Left ventricle myocardium superior (tissue), 1 donor: ENCODE data around the gene SWI5. TPM values are rescaled to one million over a fixed set of nuclear protein-coding genes. Genes with fewer than 3 reads are reported as not detected.

Experiments used
- ATAC-seq: fragments of 200-7000 bp; cut with Tn5 transposase; one replicate; pipeline ENCODE4 v1.9.1; 2020; ENCODE audit warnings: mild to moderate bottlenecking, moderate library complexity
- DNase-seq: peaks from one replicate; pipeline ENCODE4 v3.0.0-alpha.2; 2020
- intact Hi-C: fragments of 100-400 bp; cut with micrococcal nuclease; formaldehyde crosslinking; loops from one replicate; pipeline ENCODE4 v1.11.0; 2022
- total RNA-seq: library from RNA; stranded (reverse); fragmentation: NEBNext Ultra II Directional; extraction: Animal tissue kit (Norgen Biotek cat#: 25700); gene quantifications from one replicate; pipeline ENCODE4 v1.2.1, GENCODE V29; 2021
- donor health status: DM: no; HTN: yes; CAD: no; lungs with severe emphysema.

SWI5 gene
- total RNA-seq, 1 donor from 2014 or later = 16.2 TPM

- ATAC-seq = peak; percentile 57
Measured at GRCh38 chr9:128304136-128304970, 28.3 kb downstream of the SWI5 start.

DNA sequence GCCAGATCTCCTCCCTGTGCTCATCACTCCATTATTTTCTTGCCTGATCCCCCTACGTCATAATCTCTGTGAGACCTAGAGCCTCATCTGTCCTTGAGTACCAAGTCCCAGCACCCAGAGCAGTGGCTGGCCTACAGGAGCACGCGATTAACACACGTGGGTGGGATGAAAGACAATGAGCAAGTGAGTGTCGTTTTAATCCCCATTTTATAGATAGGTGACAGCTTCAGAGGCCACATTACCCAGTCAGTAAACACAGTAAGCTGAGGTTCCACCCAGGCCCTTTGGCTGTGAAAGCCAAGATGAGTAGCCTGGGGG, 28.9 kb downstream of the SWI5 start:
- no peak for DNase-seq
- no peak for ATAC-seq
- intact Hi-C loops = no loop called here

More at GRCh38 chr9:128304136-128304970, 28.3 kb downstream of the SWI5 start:
- DNase-seq = no peak
- intact Hi-C loops = no loop called here

DNA sequence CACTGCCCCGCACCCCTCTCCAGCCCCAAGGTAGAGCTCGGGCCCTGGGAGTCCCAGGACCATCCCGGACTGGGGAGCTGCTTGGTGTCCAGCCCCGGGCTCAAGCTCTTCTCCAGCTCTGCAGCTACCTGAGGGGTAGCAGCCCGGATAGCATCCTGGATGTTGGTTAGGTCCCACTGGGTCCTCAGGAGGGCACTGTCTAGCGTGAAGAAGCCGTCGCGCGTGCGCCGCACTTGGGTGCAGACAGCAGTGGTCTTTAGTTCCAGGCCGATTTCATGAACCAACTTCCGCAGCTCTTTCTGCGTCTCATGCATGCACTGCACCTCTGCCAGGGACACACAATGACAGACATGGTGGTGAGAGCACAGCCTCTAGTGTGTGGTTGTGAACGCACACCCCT, 33.5 kb downstream of the SWI5 start:
- ATAC-seq (no peak), DNase-seq (no peak)
- intact Hi-C loops = no loop called here

GRCh38 chr9:128310461-128310860, 34.4 kb downstream of the SWI5 start:
- intact Hi-C loops = no loop called here
- DNase-seq (peak; percentile 72), ATAC-seq (peak; percentile 94)

DNA sequence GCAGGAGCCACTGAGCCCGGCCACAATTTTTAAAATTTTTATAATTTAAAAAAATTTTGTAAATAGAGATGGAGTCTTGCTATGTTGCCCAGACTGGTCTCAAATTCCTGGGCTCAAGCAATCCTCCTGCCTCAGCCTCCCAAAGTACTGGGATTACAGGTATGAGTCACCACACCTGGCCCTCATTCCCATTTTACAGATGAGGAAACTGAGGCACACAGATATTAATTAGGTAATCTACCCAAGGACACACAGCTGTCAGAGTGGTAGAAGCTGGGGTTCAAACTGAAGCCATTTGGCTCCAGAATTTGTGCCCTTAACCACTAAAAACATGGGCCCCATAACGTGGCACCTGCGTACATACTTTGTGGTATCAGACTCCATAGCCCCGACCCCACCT, 38.6 kb downstream of the SWI5 start:
- ATAC-seq (no peak), DNase-seq (no peak)
- intact Hi-C loops = no loop called here

DNA sequence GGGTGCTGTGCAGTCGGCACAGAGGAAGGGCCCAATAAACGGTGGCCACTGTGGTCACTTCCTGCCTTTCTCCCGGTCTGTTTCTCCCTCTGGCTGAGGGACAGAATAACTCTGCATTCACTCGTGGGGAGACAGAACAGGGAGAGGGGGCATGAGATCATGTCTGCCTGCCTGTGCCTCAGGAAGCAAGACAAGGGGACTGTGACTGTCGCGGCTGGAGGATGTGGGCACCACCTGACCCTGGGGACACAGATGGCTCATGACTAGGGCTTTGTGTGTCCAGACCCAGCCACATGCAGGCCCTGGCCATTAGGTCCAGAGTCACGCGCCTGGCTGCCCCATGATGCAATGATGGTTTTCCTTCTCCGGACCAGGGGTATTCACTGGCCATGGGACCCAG, 40.3 kb downstream of the SWI5 start:
- ATAC-seq (no peak), DNase-seq (no peak)
- intact Hi-C loops = no loop called here

- no peak for DNase-seq
- no peak for ATAC-seq
- intact Hi-C loops = no loop called here
Measured at GRCh38 chr9:128317629-128318028, 41.6 kb downstream of the SWI5 start.

DNA sequence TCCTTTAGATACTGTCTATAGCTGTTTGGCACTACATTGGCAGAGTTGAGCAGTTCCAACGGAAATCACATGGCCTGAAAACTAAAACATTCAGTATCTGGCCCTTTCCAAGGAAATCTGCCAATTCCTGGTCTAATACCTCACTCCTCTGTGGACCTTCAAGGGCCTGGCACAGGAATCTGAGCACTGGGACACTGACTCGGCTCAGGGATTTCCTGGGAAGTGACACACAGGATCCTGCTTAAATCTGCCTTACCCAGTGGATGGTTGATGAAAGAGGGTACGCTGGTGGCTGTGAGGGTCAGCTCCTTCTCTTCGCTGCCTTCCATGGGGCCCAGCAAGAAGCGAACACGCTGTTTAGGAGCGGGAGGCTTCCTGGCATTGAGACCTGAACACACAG, 45.3 kb downstream of the SWI5 start:
- intact Hi-C loops = no loop called here
- ATAC-seq = no peak
- DNase-seq = no peak

DNA sequence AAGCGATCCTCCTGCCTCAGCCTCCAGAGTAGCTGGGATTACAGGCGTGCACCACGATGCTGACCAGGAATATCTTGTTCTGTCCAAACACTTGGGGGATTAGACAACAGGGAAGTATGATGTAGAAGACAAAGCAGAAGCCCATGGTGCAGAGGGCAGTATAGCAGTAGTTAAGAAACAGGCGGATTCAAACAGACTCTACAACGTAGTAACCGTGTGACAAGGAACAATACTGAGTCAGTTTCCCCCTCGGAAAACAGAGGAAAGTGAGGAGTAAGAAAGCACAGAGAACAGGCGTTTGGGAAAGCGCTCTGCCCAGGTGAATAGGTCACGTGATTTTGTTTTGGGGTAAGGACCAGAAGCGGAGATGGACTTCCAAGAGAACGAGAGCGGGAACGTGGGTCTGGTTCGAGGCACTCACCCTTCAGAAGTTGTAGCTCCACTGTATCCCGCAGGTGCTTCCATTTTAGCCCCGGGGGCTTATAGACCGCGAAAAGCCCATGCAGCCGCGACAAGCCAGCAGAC, 45.9 kb downstream of the SWI5 start:
- ATAC-seq = no peak
- DNase-seq = no peak
- intact Hi-C loops = no loop called here

- ATAC-seq (peak; percentile 98), DNase-seq (peak; percentile 95)
- intact Hi-C loops = no loop called here
Measured at GRCh38 chr9:128322404-128323211, 46.5 kb downstream of the SWI5 start, which contains the start of the genes COQ4 and TRUB2. COQ4 (plus strand) TSS chr9:128322839; CDS start chr9:128322859, 20 bp downstream. TRUB2 (minus strand) TSS chr9:128322447; CDS start chr9:128322408, 39 bp downstream.

DNA sequence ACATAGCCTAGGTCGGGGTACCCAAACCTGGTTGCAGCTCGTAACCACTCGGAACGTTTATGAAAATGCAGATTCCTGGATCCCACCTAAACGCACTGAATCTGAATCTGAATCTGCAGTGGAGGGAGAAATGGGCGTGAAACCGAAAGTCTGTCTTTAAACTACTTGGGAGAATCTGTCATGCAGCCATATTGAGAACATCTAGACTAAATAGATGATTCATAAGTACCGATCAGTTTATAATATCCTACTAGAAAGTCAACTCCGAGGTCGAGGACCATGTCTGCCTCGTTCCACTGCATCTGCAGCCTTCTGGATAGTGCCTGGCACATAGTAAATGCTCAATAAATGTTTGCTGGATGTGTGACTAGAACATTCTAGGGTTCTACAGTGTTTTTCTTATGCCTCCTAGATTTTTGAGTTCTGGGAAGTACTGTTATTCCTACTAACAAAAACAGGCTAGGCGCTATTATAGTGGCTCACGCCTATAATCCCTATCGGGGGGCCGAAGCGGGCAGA, 47.2 kb downstream of the SWI5 start:
- DNase-seq (no peak), ATAC-seq (no peak)
- intact Hi-C loops = no loop called here

DNA sequence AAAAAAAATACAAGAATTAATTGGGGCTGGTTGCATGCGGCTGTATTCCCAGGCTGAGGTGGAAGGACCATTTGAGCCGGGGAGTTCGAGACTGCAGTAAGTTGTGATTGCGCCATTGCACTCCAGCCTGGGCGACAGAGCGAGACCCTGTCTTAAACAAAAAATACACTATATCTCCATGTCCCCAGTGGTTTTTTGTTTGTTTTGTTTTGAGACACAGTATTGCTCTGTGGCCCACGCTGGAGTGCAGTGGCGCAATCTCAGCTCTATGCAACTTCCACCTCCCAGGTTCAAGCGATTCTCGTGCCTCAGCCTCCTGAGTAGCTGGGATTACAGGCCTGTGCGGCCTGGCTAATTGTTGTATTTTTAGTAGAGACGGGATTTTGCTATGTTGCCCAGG, 47.7 kb downstream of the SWI5 start:
- DNase-seq (no peak), ATAC-seq (no peak)
- intact Hi-C loops = no loop called here

DNA sequence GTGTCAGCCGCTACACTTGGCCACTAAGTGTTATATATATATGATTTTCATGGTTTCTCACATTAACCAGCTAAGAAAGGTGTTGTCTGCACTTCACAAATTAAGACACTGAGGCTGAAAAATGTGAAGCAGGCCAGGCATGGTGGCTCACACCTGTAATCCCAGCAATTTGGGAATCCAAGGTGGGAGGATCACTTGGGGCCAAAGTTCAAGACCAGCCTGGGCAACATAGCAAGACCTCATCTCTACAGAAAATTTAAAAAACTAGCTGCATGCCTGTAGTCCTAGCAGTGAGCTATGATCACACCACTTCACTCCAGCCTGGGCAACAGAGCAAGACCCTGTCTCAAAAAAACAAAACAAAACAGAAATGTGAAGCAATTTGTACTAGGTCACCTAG, 48.3 kb downstream of the SWI5 start:
- intact Hi-C loops = no loop called here
- ATAC-seq (no peak), DNase-seq (no peak)

GRCh38 chr9:128325629-128326028, 49.6 kb downstream of the SWI5 start:
- intact Hi-C loops = no loop called here
- ATAC-seq (no peak), DNase-seq (no peak)

GRCh38 chr9:128333451-128333869, 57.4 kb downstream of the SWI5 start:
- DNase-seq = no peak
- intact Hi-C loops = no loop called here
- no peak for ATAC-seq

GRCh38 chr9:128335161-128335560, 59.1 kb downstream of the SWI5 start:
- ATAC-seq (no peak), DNase-seq (no peak)
- intact Hi-C loops = no loop called here

GRCh38 chr9:128335914-128336313, 59.8 kb downstream of the SWI5 start:
- DNase-seq = no peak
- intact Hi-C loops = no loop called here
- no peak for ATAC-seq

- no peak for ATAC-seq
Measured at GRCh38 chr9:128337936-128338335, 61.9 kb downstream of the SWI5 start.

More at GRCh38 chr9:128337936-128338335, 61.9 kb downstream of the SWI5 start:
- intact Hi-C loops = no loop called here
- no peak for DNase-seq
